K562 (cell line): ENCODE results near the gene TIGD7. TPM values are rescaled to one million over a fixed set of nuclear protein-coding genes. Genes with fewer than 3 reads are reported as not detected.
A peak's percentile ranks its signal among the peaks of the same experiment; 100 is the strongest.

Source experiments
- CBX3 ChIP-seq, 2 experiments: IDR thresholded peaks; 1 replicate in 1 of 2; 2 replicates in 1 of 2; pipeline ENCODE4 v1.6.1; 2012; ENCODE audit warnings: inconsistent platforms in 2 of 2, low read length in 2 of 2, borderline replicate concordance in 1 of 2, control low read depth in 1 of 2
- CC2D1A ChIP-seq: fragments of 450-650 bp; IDR thresholded peaks from 2 replicates; pipeline ENCODE4 v1.6.1; 2017; ENCODE audit warnings: mild to moderate bottlenecking
- CXXC5 ChIP-seq: fragments of 250-450 bp; sonication (Bioruptor Pico); IDR thresholded peaks from 2 replicates; pipeline ENCODE4 v1.8.0; 2022; ENCODE audit warnings: inconsistent platforms, mild to moderate bottlenecking, moderate library complexity
- EGR1 ChIP-seq: fragments of 450-650 bp; conservative IDR thresholded peaks from 2 replicates; pipeline ENCODE4 v1.6.1; 2017; ENCODE audit warnings: mild to moderate bottlenecking
- FOXM1 ChIP-seq, 2 experiments: fragments of 450-650 bp in 1 of 2; sonication (generic) in 1 of 2; formaldehyde crosslinking in 1 of 2; IDR thresholded peaks; 2 replicates each; pipeline versions ENCODE4 v1.6.1 to v1.9.0; 2017 to 2022; ENCODE audit warnings: low read depth in 2 of 2, mild to moderate bottlenecking in 2 of 2, missing genetic modification reagents in 1 of 2, moderate library complexity in 1 of 2
- GABPB2 ChIP-seq: fragments of 250-450 bp; sonication (Bioruptor Pico); conservative IDR thresholded peaks from 2 replicates; pipeline ENCODE4 v1.5.1; 2021; ENCODE audit warnings: mild to moderate bottlenecking
- HDAC1 ChIP-seq, 2 experiments: fragments of 450-650 bp; IDR thresholded peaks; 2 replicates each; pipeline ENCODE4 v1.6.1; 2016 to 2017; ENCODE audit warnings: inconsistent platforms in 1 of 2, mild to moderate bottlenecking in 1 of 2, moderate library complexity in 1 of 2
- KLF1 ChIP-seq: fragments of 450-650 bp; IDR thresholded peaks from 2 replicates; pipeline ENCODE4 v1.6.1; 2016; ENCODE audit warnings: missing genetic modification characterization, missing compliant biosample characterization
- MEIS2 ChIP-seq: fragments of 450-650 bp; IDR thresholded peaks from 2 replicates; pipeline ENCODE4 v1.6.1; 2014; ENCODE audit warnings: mild to moderate bottlenecking; ENCODE audit not compliant: partially characterized antibody
- MTA2 ChIP-seq: fragments of 450-650 bp; IDR thresholded peaks from 2 replicates; pipeline ENCODE4 v1.6.1; 2016; ENCODE audit warnings: low read depth
- NONO ChIP-seq, 2 experiments: fragments of 200-400 bp in 1 of 2; fragments of 450-650 bp in 1 of 2; formaldehyde crosslinking in 1 of 2; IDR thresholded peaks; 2 replicates each; pipeline ENCODE4 v1.6.1; 2017; ENCODE audit warnings: low read depth in 2 of 2, mild to moderate bottlenecking in 2 of 2, moderate library complexity in 2 of 2, low read length in 1 of 2
- NR2C2 ChIP-seq, 2 experiments: fragments of 200-800 bp in 1 of 2; sonication (Bioruptor generic) in 1 of 2; sonication (generic) in 1 of 2; formaldehyde crosslinking in 1 of 2; IDR thresholded peaks; 2 replicates each; pipeline versions ENCODE4 v1.6.1 to v1.8.0; 2016 to 2022; ENCODE audit warnings: mild to moderate bottlenecking in 1 of 2, missing compliant biosample characterization in 1 of 2, missing genetic modification characterization in 1 of 2, missing genetic modification reagents in 1 of 2
- PHB2 ChIP-seq: fragments of 450-650 bp; IDR thresholded peaks from 2 replicates; pipeline ENCODE4 v1.6.1; 2017; ENCODE audit warnings: low read depth
- SP1 ChIP-seq: sonication (generic); formaldehyde crosslinking; IDR thresholded peaks from 2 replicates; pipeline ENCODE4 v1.8.1; 2022; ENCODE audit warnings: mild to moderate bottlenecking, missing genetic modification reagents
- SRSF9 ChIP-seq: fragments of 200-400 bp; formaldehyde crosslinking; IDR thresholded peaks from 2 replicates; pipeline ENCODE4 v1.6.1; 2017; ENCODE audit warnings: low read depth, low read length, borderline replicate concordance
- STAT5A ChIP-seq: IDR thresholded peaks from 2 replicates; pipeline ENCODE4 v1.6.1; 2012; ENCODE audit warnings: low read length, inconsistent platforms, borderline replicate concordance
- TOE1 ChIP-seq, 2 experiments: fragments of 450-650 bp in 1 of 2; sonication (generic) in 1 of 2; formaldehyde crosslinking in 1 of 2; IDR thresholded peaks; 2 replicates each; pipeline versions ENCODE4 v1.7.1 to v1.8.0; 2016 to 2022; ENCODE audit warnings: borderline replicate concordance in 2 of 2, mild to moderate bottlenecking in 2 of 2, antibody characterized with exemption in 1 of 2, inconsistent platforms in 1 of 2, low read depth in 1 of 2, missing genetic modification reagents in 1 of 2, moderate library complexity in 1 of 2
- ZBTB8A ChIP-seq: fragments of 450-650 bp; IDR thresholded peaks from 2 replicates; pipeline ENCODE4 v1.6.1; 2018; ENCODE audit warnings: mild to moderate bottlenecking, moderate library complexity; ENCODE audit not compliant: partially characterized antibody
- ZNF311 ChIP-seq: fragments of 250-450 bp; sonication (Bioruptor Pico); IDR thresholded peaks from 2 replicates; pipeline ENCODE4 v1.4.0; 2020; ENCODE audit warnings: mild to moderate bottlenecking, moderate library complexity
- polyA plus RNA-seq, 8 experiments: library from polyadenylated mRNA; depleted of rRNA in 4 of 8; stranded (reverse) in 5 of 8; unstranded in 3 of 8; fragments of >200 nt; fragmentation: Nextera tagmentation in 2 of 8; fragmentation: Illumina TruSeq in 1 of 8; extraction: Ambion mirVana in 2 of 8; extraction: Trizol in 1 of 8; gene quantifications; 2 replicates each; pipeline versions ENCODE4 v1.2.1 to v1.2.3, GENCODE V29; 2011 to 2014; ENCODE audit warnings: inconsistent platforms in 1 of 8, missing spikeins in 1 of 8
- total RNA-seq, 7 experiments: library from RNA; depleted of rRNA in 6 of 7; stranded (reverse); fragments of >200 nt in 6 of 7; fragmentation: Illumina TruSeq in 2 of 7; extraction: Trizol in 2 of 7; gene quantifications; 2 replicates each; pipeline versions ENCODE4 v1.2.1 to v1.2.3, GENCODE V29; 2011 to 2021; ENCODE audit warnings: low replicate concordance in 1 of 7
- TF ChIP-seq, protein P1 (sequence below): fragments of 450-650 bp; formaldehyde crosslinking; IDR thresholded peaks from 2 replicates; pipeline ENCODE4 v1.4.0; 2020; ENCODE audit warnings: mild to moderate bottlenecking
- TF ChIP-seq, protein P2 (sequence below): fragments of 450-650 bp; IDR thresholded peaks from 2 replicates; pipeline ENCODE4 v1.7.1; 2018; ENCODE audit warnings: mild to moderate bottlenecking, low read depth; ENCODE audit not compliant: partially characterized antibody
- TF ChIP-seq, protein P3 (sequence below): sonication (generic); formaldehyde crosslinking; IDR thresholded peaks from 2 replicates; pipeline ENCODE4 v1.4.0; 2020; ENCODE audit warnings: mild to moderate bottlenecking, missing genetic modification reagents

The TIGD7 gene
- total and polyA plus RNA-seq, 9 of the 15 experiments (the other 6 are each of a cell fraction or from before 2014, with no cell fraction given), result 0.84 to 10.7 (median 6.7) TPM

DNA sequence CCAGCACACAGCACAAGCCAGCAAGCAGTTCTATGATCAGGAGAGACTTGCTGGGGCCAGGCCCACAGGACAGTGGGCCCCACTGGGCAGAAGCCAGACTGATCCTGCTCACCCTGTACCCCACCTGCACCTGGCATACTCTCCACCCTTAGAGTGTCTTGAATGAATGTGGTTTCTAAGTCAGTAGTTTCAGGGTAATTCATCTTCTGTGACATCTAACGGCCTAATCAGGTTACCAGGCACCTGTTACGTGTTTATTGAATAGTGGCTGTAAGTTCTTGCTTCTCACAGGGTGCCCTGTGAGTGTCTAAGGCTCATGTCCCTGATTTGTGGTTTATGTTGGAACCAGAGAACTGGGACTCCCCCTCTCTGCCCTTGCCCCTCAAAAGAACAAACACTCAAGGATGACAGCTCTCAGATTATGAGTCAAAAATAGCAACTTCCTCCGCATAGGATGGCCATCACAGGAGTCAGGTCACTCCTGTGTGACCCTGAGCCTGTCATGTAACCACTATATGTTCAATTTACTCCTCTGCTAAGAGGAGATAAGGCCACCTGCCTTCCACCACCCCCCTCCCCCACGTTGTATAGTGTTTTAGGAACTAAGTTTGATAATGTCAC, 43.4 kb upstream of the TIGD7 start (continued):
- TF ChIP-seq TOE1 (IDR thresholded peaks at IDR 0.05; ENCODE audit: borderline replicate concordance) (0 out of 2 replicates have a peak, but pooled peaks have one; percentile 41), TOE1 (CRISPR knock-in tag; IDR thresholded peaks at IDR 0.05; ENCODE audit: borderline replicate concordance, low read depth) (no peak), MEIS2 (peak; percentile 94), CXXC5 (CRISPR knock-in tag) (peak; percentile 85), NR2C2 (CRISPR knock-in tag; IDR thresholded peaks at IDR 0.05) (no peak), NR2C2 (tag; IDR thresholded peaks at IDR 0.05) (peak; percentile 48; the same call in 1 of the 2 replicates), ZBTB8A (no peak), NONO (IDR thresholded peaks at IDR 0.05; ENCODE audit: low read depth in 2 of 2, low read length in 1 of 2) (peak in 1 of 2 experiments; percentile 80; a peak in 1 of 4 replicates), KLF1 (tag) (no peak), CBX3 (IDR thresholded peaks at IDR 0.05; ENCODE audit: borderline replicate concordance in 1 of 2, low read length in 2 of 2) (0 out of 3 replicates have a peak, but pooled peaks of 1 of the 2 experiments have one; percentile 55), HDAC1 (IDR thresholded peaks at IDR 0.05) (peak; percentile 80 to 95), STAT5A (peak; percentile 84), FOXM1 (IDR thresholded peaks at IDR 0.05; ENCODE audit: low read depth) (peak; percentile 84), FOXM1 (CRISPR knock-in tag; IDR thresholded peaks at IDR 0.05; ENCODE audit: low read depth) (no peak), SRSF9 (no peak), EGR1 (peak; percentile 76), ZNF311 (CRISPR knock-in tag) (no peak), SP1 (CRISPR knock-in tag) (0 out of 2 replicates have a peak, but pooled peaks have one; percentile 43), CC2D1A (peak; percentile 64; the same call in 1 of the 2 replicates), GABPB2 (CRISPR knock-in tag) (no peak), MTA2 (peak; percentile 87), PHB2 (peak; percentile 85)
- TF ChIP-seq, protein P1, sequence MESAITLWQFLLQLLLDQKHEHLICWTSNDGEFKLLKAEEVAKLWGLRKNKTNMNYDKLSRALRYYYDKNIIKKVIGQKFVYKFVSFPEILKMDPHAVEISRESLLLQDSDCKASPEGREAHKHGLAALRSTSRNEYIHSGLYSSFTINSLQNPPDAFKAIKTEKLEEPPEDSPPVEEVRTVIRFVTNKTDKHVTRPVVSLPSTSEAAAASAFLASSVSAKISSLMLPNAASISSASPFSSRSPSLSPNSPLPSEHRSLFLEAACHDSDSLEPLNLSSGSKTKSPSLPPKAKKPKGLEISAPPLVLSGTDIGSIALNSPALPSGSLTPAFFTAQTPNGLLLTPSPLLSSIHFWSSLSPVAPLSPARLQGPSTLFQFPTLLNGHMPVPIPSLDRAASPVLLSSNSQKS, result no peak
- TF ChIP-seq, protein P2, sequence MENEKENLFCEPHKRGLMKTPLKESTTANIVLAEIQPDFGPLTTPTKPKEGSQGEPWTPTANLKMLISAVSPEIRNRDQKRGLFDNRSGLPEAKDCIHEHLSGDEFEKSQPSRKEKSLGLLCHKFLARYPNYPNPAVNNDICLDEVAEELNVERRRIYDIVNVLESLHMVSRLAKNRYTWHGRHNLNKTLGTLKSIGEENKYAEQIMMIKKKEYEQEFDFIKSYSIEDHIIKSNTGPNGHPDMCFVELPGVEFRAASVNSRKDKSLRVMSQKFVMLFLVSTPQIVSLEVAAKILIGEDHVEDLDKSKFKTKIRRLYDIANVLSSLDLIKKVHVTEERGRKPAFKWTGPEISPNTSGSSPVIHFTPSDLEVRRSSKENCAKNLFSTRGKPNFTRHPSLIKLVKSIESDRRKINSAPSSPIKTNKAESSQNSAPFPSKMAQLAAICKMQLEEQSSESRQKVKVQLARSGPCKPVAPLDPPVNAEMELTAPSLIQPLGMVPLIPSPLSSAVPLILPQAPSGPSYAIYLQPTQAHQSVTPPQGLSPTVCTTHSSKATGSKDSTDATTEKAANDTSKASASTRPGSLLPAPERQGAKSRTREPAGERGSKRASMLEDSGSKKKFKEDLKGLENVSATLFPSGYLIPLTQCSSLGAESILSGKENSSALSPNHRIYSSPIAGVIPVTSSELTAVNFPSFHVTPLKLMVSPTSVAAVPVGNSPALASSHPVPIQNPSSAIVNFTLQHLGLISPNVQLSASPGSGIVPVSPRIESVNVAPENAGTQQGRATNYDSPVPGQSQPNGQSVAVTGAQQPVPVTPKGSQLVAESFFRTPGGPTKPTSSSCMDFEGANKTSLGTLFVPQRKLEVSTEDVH, result peak; percentile 72
- TF ChIP-seq, protein P3, sequence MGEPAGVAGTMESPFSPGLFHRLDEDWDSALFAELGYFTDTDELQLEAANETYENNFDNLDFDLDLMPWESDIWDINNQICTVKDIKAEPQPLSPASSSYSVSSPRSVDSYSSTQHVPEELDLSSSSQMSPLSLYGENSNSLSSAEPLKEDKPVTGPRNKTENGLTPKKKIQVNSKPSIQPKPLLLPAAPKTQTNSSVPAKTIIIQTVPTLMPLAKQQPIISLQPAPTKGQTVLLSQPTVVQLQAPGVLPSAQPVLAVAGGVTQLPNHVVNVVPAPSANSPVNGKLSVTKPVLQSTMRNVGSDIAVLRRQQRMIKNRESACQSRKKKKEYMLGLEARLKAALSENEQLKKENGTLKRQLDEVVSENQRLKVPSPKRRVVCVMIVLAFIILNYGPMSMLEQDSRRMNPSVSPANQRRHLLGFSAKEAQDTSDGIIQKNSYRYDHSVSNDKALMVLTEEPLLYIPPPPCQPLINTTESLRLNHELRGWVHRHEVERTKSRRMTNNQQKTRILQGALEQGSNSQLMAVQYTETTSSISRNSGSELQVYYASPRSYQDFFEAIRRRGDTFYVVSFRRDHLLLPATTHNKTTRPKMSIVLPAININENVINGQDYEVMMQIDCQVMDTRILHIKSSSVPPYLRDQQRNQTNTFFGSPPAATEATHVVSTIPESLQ (CRISPR knock-in tag), result no peak
